ENCODE results near the gene SLC51B. TPM values are rescaled to one million over a fixed set of nuclear protein-coding genes. Genes with fewer than 3 reads are reported as not detected.
A peak's percentile ranks its signal among the peaks of the same experiment; 100 is the strongest.

SLC51B gene
- total and polyA plus RNA-seq, 9 of the 15 experiments (the other 6 are each of a cell fraction or from before 2014, with no cell fraction given) = not detected

- in situ Hi-C loops (cut with MboI) = no loop called here
- TF ChIP-seq ILF3 (IDR thresholded peaks at IDR 0.05; ENCODE audit: borderline replicate concordance) (no peak), MIER1 (IDR thresholded peaks at IDR 0.05; ENCODE audit: low read depth) (no peak), PYGO2 (tag; IDR thresholded peaks at IDR 0.05) (no peak), ETS2 (tag; IDR thresholded peaks at IDR 0.05; ENCODE audit: borderline replicate concordance, poor library complexity, severe bottlenecking) (no peak), SFPQ (IDR thresholded peaks at IDR 0.05; ENCODE audit: low read depth, low read length) (no peak), SP1 (CRISPR knock-in tag; IDR thresholded peaks at IDR 0.05) (no peak), BRCA1 (IDR thresholded peaks at IDR 0.05) (no peak), BRCA1 (CRISPR knock-in tag; IDR thresholded peaks at IDR 0.05) (no peak), HDAC6 (IDR thresholded peaks at IDR 0.05; ENCODE audit: low read depth, low read length) (no peak), RAD21 (CRISPR knock-in tag; conservative IDR thresholded peaks at IDR 0.05 in 1 of 2, IDR thresholded peaks at IDR 0.05 in 1 of 2) (peak in 1 of 2 experiments; percentile 53; a peak in 2 of 4 replicates), MAFF (IDR thresholded peaks at IDR 0.05; ENCODE audit: low read length) (no peak), POU5F1 (IDR thresholded peaks at IDR 0.05; ENCODE audit: borderline replicate concordance, low read depth, low read length, partially characterized antibody) (no peak), ZNF766 (CRISPR knock-in tag; conservative IDR thresholded peaks at IDR 0.05) (no peak), CTCF (IDR thresholded peaks at IDR 0.05 in 2 of 3, conservative IDR thresholded peaks at IDR 0.05 in 1 of 3; ENCODE audit: insufficient read depth in 2 of 3, low read depth in 1 of 3, low read length in 3 of 3) (peak; percentile 66 to 73 (median 73)), HDAC8 (tag; IDR thresholded peaks at IDR 0.05) (no peak), STAG1 (CRISPR knock-in tag; IDR thresholded peaks at IDR 0.05; ENCODE audit: borderline replicate concordance) (peak; percentile 33; the same call in 1 of the 2 replicates)
Observed at GRCh38 chr15:65085990-65086679, 40.9 kb downstream of the SLC51B start.

More at GRCh38 chr15:65085990-65086679, 40.9 kb downstream of the SLC51B start:
- Histone ChIP-seq H3K4me1 (replicated peaks in 1 of 2; ENCODE audit: control insufficient read depth in 2 of 2, insufficient read depth in 2 of 2, low read length in 2 of 2) (peaks cover 0 to 4% of the 10 kb centered on the region in 2 experiments; a peak in 1 of 5 replicates), H3K27me3 (ENCODE audit: control insufficient read depth in 2 of 2, insufficient read depth in 2 of 2, low read length in 2 of 2) (peaks cover 28 to 52% of the 10 kb centered on the region in 2 experiments), H3K9me3 (replicated peaks; ENCODE audit: control insufficient read depth, insufficient read depth, low read depth, low read length) (no peaks in the 10 kb centered on the region), H3K9ac (ENCODE audit: insufficient read depth in 1 of 2, low read depth in 2 of 2, low read length in 2 of 2) (no peak overlapping the region), H4K20me1 (replicated peaks; ENCODE audit: control insufficient read depth, insufficient read depth, low read length) (peaks cover 8% of the 10 kb centered on the region), H2AFZ (ENCODE audit: low read depth, low read length) (no peak overlapping the region), H3K27ac (ENCODE audit: extremely low read depth, low read depth, low read length) (no peak overlapping the region), H3K9me1 (ENCODE audit: control insufficient read depth, insufficient read depth, low read length) (no peaks in the 10 kb centered on the region), H3K4me2 (ENCODE audit: insufficient read depth, low read length) (no peak overlapping the region), H3K36me3 (ENCODE audit: control insufficient read depth, insufficient read depth, low read length) (no peaks in the 10 kb centered on the region), H3K4me3 (no peak overlapping the region), H3K79me2 (ENCODE audit: control insufficient read depth, insufficient read depth, low read length) (no peaks in the 10 kb centered on the region)
- DNase-seq (ENCODE audit: extremely low read depth in 1 of 4, low spot score in 3 of 4) = peak; percentile 54 to 64 (median 58)
- ChIA-PET CTCF (ENCODE audit: low intra/inter-chr PET ratio) (interaction anchor here (0.6 to 3.3 kb wide), 3 partner anchors 32 to 355 kb away, joined by 3 to 17 read pairs (median 4); no protein-coding TSS in a partner anchor), POLR2A (interaction anchor here (0.6 to 0.7 kb wide), 2 partner anchors 9 to 85 kb away, joined by 3 to 4 read pairs; no protein-coding TSS in a partner anchor)
- WGBS (ENCODE audit: insufficient coverage, low coverage, missing lambda C conversion rate) = 25% methylated on average over 5 of the region's 6 CpGs
- ATAC-seq = peak; percentile 91
- no TSS peak for BruUV-seq (replicated peaks)
- peak; percentile 93 for FAIRE-seq
- intact Hi-C loops (cut with micrococcal nuclease) = loop anchor here (1.0 to 5.0 kb wide), 2 partner anchors 32 to 54 kb away; no protein-coding TSS in a partner anchor
